H1 (cell line): ENCODE data around the gene MYO18A. TPM values are rescaled to one million over a fixed set of nuclear protein-coding genes. Genes with fewer than 3 reads are reported as not detected.
A peak's percentile ranks its signal among the peaks of the same experiment; 100 is the strongest.

ENCODE experiments used
- CTCF ChIA-PET: fragments of 300-600 bp; sonication (Branson Sonifier 250); formaldehyde crosslinking; loops from one replicate; lab custom pipeline; 2021; ENCODE audit not compliant: partially characterized antibody; lab: Charles Lee
- POLR2A ChIA-PET: fragments of 300-600 bp; sonication (Branson Sonifier 250); formaldehyde crosslinking; loops from one replicate; lab custom pipeline; 2021; ENCODE audit warnings: inconsistent platforms; ENCODE audit not compliant: partially characterized antibody; lab: Charles Lee
- DNase-seq, 2 experiments: peaks; one replicate each; pipeline versions ENCODE4 v3.0.0 to v3.0.0-alpha.2; 2010 to 2022; ENCODE audit warnings: low spot score in 2 of 2, low read depth in 1 of 2, mixed read lengths in 1 of 2
- FAIRE-seq: peaks from 2 replicates; lab custom pipeline; 2011; peaks lifted over from hg19 to GRCh38; lab: Jason Lieb, UNC
- H2AFZ ChIP-seq: 2 replicates; pipeline ENCODE4 v1.8.1; 2012; ENCODE audit warnings: low read length, inconsistent platforms
- H2AK5ac ChIP-seq: 2 replicates; pipeline ENCODE4 v1.6.1; 2013; ENCODE audit warnings: low read depth, low read length
- H2BK120ac ChIP-seq: replicated peaks from 2 replicates; pipeline ENCODE3; 2013; ENCODE audit warnings: low read depth, low read length, inconsistent platforms
- H2BK12ac ChIP-seq: 2 replicates; pipeline ENCODE4 v1.6.1; 2013; ENCODE audit warnings: low read depth, low read length
- H2BK15ac ChIP-seq: 2 replicates; pipeline ENCODE4 v1.6.1; 2013; ENCODE audit warnings: low read length
- H2BK20ac ChIP-seq: 2 replicates; pipeline ENCODE4 v1.6.1; 2013; ENCODE audit warnings: low read length
- H2BK5ac ChIP-seq: 2 replicates; pipeline ENCODE4 v1.6.1; 2013; ENCODE audit warnings: low read depth, low read length
- H3K14ac ChIP-seq: 2 replicates; pipeline ENCODE4 v1.6.1; 2013; ENCODE audit warnings: inconsistent platforms; ENCODE audit not compliant: insufficient read length
- H3K18ac ChIP-seq: 2 replicates; pipeline ENCODE4 v1.6.1; 2013; ENCODE audit warnings: low read length; ENCODE audit errors: extremely low read depth
- H3K23ac ChIP-seq: 2 replicates; pipeline ENCODE4 v1.6.1; 2013; ENCODE audit warnings: inconsistent platforms; ENCODE audit not compliant: insufficient read length
- H3K23me2 ChIP-seq: 2 replicates; pipeline ENCODE4 v1.6.1; 2013; ENCODE audit warnings: low read depth, low read length
- H3K27ac ChIP-seq: 2 replicates; pipeline ENCODE4 v1.6.1; 2011; ENCODE audit warnings: low read depth, low read length, inconsistent platforms
- H3K27me3 ChIP-seq, 4 experiments: replicated peaks in 1 of 4; 1 replicate in 1 of 4; 2 replicates in 3 of 4; pipeline versions ENCODE4 v1.6.1 to v1.8.1; 2011 to 2013; ENCODE audit warnings: low read length in 3 of 4, mild to moderate bottlenecking in 3 of 4, inconsistent platforms in 2 of 4, mixed read lengths in 2 of 4, moderate library complexity in 1 of 4; ENCODE audit not compliant: control insufficient read depth in 3 of 4, insufficient read depth in 3 of 4; ENCODE audit errors: extremely low read depth in 1 of 4
- H3K36me3 ChIP-seq, 4 experiments: 2 replicates each; pipeline versions ENCODE4 v1.6.1 to v1.8.1; 2011 to 2013; ENCODE audit warnings: mild to moderate bottlenecking in 4 of 4, low read length in 3 of 4, moderate library complexity in 2 of 4, control low read depth in 1 of 4, inconsistent platforms in 1 of 4; ENCODE audit not compliant: insufficient read depth in 4 of 4, control insufficient read depth in 2 of 4
- H3K4ac ChIP-seq: replicated peaks from 2 replicates; pipeline ENCODE3; 2013; ENCODE audit warnings: low read length, low read depth, mixed read lengths, inconsistent platforms; ENCODE audit not compliant: insufficient read length
- H3K4me1 ChIP-seq, 4 experiments: replicated peaks in 1 of 4; 1 replicate in 1 of 4; 2 replicates in 3 of 4; pipeline versions ENCODE4 v1.6.1 to v1.8.1; 2011 to 2013; ENCODE audit warnings: low read length in 3 of 4, inconsistent platforms in 2 of 4, mixed read lengths in 1 of 4; ENCODE audit not compliant: insufficient read depth in 4 of 4, control insufficient read depth in 3 of 4
- H3K4me2 ChIP-seq, 2 experiments: 2 replicates each; pipeline versions ENCODE4 v1.6.1 to v1.8.1; 2011 to 2013; ENCODE audit warnings: low read depth in 2 of 2, low read length in 2 of 2, control low read depth in 1 of 2, inconsistent platforms in 1 of 2, mild to moderate bottlenecking in 1 of 2; ENCODE audit not compliant: insufficient read depth in 1 of 2
- H3K4me3 ChIP-seq, 4 experiments: fragments of 200-600, 300-600 bp in 1 of 4; sonication (generic), shearing (Covaris generic), sonication (Bioruptor Twin) in 1 of 4; 2 replicates each; pipeline versions ENCODE4 v1.5.1 to v1.8.1; 2011 to 2016; ENCODE audit warnings: low read length in 4 of 4, low read depth in 3 of 4, control low read depth in 2 of 4, inconsistent platforms in 2 of 4, mild to moderate bottlenecking in 2 of 4, mixed read lengths in 1 of 4, moderate library complexity in 1 of 4; ENCODE audit not compliant: insufficient read depth in 2 of 4; ENCODE audit errors: extremely low read depth in 1 of 4
- H3K56ac ChIP-seq: replicated peaks from 2 replicates; pipeline ENCODE3; 2013; ENCODE audit warnings: low read depth, mild to moderate bottlenecking, mixed read lengths, low read length, inconsistent platforms; ENCODE audit not compliant: insufficient read length
- H3K79me1 ChIP-seq: 2 replicates; pipeline ENCODE4 v1.6.1; 2013; ENCODE audit warnings: low read depth, low read length, control low read depth
- H3K79me2 ChIP-seq, 2 experiments: 2 replicates each; pipeline versions ENCODE4 v1.6.1 to v1.8.1; 2012 to 2013; ENCODE audit warnings: low read length in 2 of 2, mild to moderate bottlenecking in 2 of 2, inconsistent platforms in 1 of 2; ENCODE audit not compliant: insufficient read depth in 2 of 2, control insufficient read depth in 1 of 2
- H3K9ac ChIP-seq, 4 experiments: replicated peaks in 1 of 4; 1 replicate in 1 of 4; 2 replicates in 3 of 4; pipeline versions ENCODE4 v1.6.1 to v1.8.1; 2011 to 2013; ENCODE audit warnings: low read depth in 3 of 4, low read length in 3 of 4, control low read depth in 2 of 4, mild to moderate bottlenecking in 2 of 4, moderate library complexity in 2 of 4, inconsistent platforms in 1 of 4; ENCODE audit errors: extremely low read depth in 1 of 4
- H3K9me3 ChIP-seq, 2 experiments: 2 replicates each; pipeline versions ENCODE4 v1.6.1 to v1.8.1; 2012 to 2013; ENCODE audit warnings: mild to moderate bottlenecking in 2 of 2, moderate library complexity in 2 of 2, control low read depth in 1 of 2, inconsistent platforms in 1 of 2, low read depth in 1 of 2, low read length in 1 of 2, mixed read lengths in 1 of 2; ENCODE audit not compliant: insufficient read depth in 2 of 2
- H4K20me1 ChIP-seq, 2 experiments: replicated peaks in 1 of 2; 2 replicates each; pipeline versions ENCODE3 to v1.8.1; 2011 to 2013; ENCODE audit warnings: inconsistent platforms in 2 of 2, low read length in 2 of 2, mild to moderate bottlenecking in 1 of 2; ENCODE audit not compliant: insufficient read depth in 2 of 2, control insufficient read depth in 1 of 2
- H4K5ac ChIP-seq: 2 replicates; pipeline ENCODE4 v1.6.1; 2013; ENCODE audit warnings: low read length, low read depth, mixed read lengths, inconsistent platforms; ENCODE audit not compliant: insufficient read length
- H4K8ac ChIP-seq: 2 replicates; pipeline ENCODE4 v1.8.0; 2013; ENCODE audit warnings: mild to moderate bottlenecking, moderate library complexity, low read length, inconsistent platforms; ENCODE audit not compliant: insufficient read depth; ENCODE audit errors: extremely low read depth
- H4K91ac ChIP-seq: replicated peaks from 2 replicates; pipeline ENCODE3; 2013; ENCODE audit warnings: low read length, mixed read lengths, inconsistent platforms; ENCODE audit not compliant: insufficient read length
- BRCA1 ChIP-seq: IDR thresholded peaks from 2 replicates; pipeline ENCODE4 v1.6.1; 2012; ENCODE audit warnings: low read depth, low read length, improper control_type of control experiment
- CTBP2 ChIP-seq: IDR thresholded peaks from 2 replicates; pipeline ENCODE4 v1.7.0; 2011; ENCODE audit warnings: borderline replicate concordance, mild to moderate bottlenecking, moderate library complexity, mixed read lengths, low read length; ENCODE audit not compliant: insufficient read depth, insufficient read length
- EP300 ChIP-seq, 2 experiments: IDR thresholded peaks; 1 replicate in 1 of 2; 2 replicates in 1 of 2; pipeline ENCODE4 v1.6.1; 2011 to 2012; ENCODE audit warnings: low read depth in 2 of 2, low read length in 2 of 2, mild to moderate bottlenecking in 2 of 2, borderline replicate concordance in 1 of 2, inconsistent platforms in 1 of 2, moderate library complexity in 1 of 2
- HDAC2 ChIP-seq, 2 experiments: fragments of 300-600 bp in 1 of 2; sonication (generic) in 1 of 2; IDR thresholded peaks; 2 replicates each; pipeline ENCODE4 v1.6.1; 2011 to 2012; ENCODE audit warnings: low read depth in 2 of 2, low read length in 2 of 2, mild to moderate bottlenecking in 2 of 2, moderate library complexity in 2 of 2, borderline replicate concordance in 1 of 2, inconsistent platforms in 1 of 2
- JUN ChIP-seq: IDR thresholded peaks from 2 replicates; pipeline ENCODE4 v1.6.1; 2011; ENCODE audit warnings: low read depth, mild to moderate bottlenecking, improper control_type of control experiment, low read length
- NANOG ChIP-seq: IDR thresholded peaks from 2 replicates; pipeline ENCODE4 v1.6.1; 2011; ENCODE audit warnings: low read length, low read depth, mild to moderate bottlenecking, inconsistent platforms; ENCODE audit not compliant: insufficient read depth, poor library complexity, severe bottlenecking
- SP1 ChIP-seq: IDR thresholded peaks from 2 replicates; pipeline ENCODE4 v1.6.1; 2011; ENCODE audit warnings: low read depth, low read length
- SP4 ChIP-seq: IDR thresholded peaks from 2 replicates; pipeline ENCODE4 v1.6.1; 2012; ENCODE audit warnings: low read length, inconsistent platforms
- TCF12 ChIP-seq: IDR thresholded peaks from 2 replicates; pipeline ENCODE4 v1.6.1; 2011; ENCODE audit warnings: low read depth, mild to moderate bottlenecking, low read length
- TEAD4 ChIP-seq: IDR thresholded peaks from 2 replicates; pipeline ENCODE4 v1.6.1; 2012; ENCODE audit warnings: low read depth, low read length, inconsistent platforms, mixed read lengths
- WGBS, 2 experiments: shearing (Covaris generic) in 1 of 2; methylation state at CpG; one replicate each; pipeline versions ENCODE4 v1.1.6 to v1.1.7; 2013 to 2015; ENCODE audit warnings: low lambda C conversion rate in 2 of 2, mixed read lengths in 2 of 2, inconsistent platforms in 1 of 2, low coverage in 1 of 2, missing lambda C conversion rate in 1 of 2; ENCODE audit not compliant: insufficient replicate concordance in 2 of 2, insufficient coverage in 1 of 2, insufficient read length in 1 of 2; ENCODE audit errors: extremely low coverage in 1 of 2, missing lambda C conversion rate in 1 of 2; 5-methylcytosine and 5-hydroxymethylcytosine counted together
- polyA plus RNA-seq, 7 experiments: library from polyadenylated mRNA; depleted of rRNA in 3 of 7; stranded (reverse) in 5 of 7; unstranded in 2 of 7; fragments of >200 nt in 5 of 7; fragments of 200-250 nt in 2 of 7; gene quantifications; 1 replicate in 5 of 7; 2 replicates in 1 of 7; 4 replicates in 1 of 7; pipeline versions ENCODE4 v1.2.1 to v1.2.3, GENCODE V29; 2011 to 2013; ENCODE audit warnings: missing spikeins in 2 of 7, mixed read lengths in 2 of 7
- total RNA-seq: library from RNA; stranded (reverse); fragmentation: NEBNext Ultra II Directional; extraction: Animal tissue kit (Norgen Biotek cat#: 25700); gene quantifications from 2 replicates; pipeline ENCODE4 v1.2.1, GENCODE V29; 2021

The MYO18A gene
- total and polyA plus RNA-seq, 2 of the 8 experiments (the other 6 are each of a cell fraction or from before 2014, with no cell fraction given): 7.6 to 43.8 TPM

DNA sequence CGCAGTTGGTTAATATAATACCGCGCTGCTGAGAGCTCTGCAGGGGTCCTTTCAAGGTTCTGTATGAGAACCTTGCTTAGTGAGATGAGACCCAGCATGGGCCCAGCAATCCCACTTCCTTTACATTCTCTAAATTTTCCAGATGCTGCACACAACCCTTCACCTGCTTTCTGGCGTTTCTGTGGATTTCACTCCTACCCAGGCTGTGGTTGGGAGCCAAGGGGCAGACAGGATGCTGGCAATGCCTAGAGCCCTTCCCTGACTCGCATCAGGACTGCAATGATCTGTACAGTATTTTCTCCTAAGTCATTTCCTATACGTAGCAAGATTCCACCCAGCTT lies 147.4 kb downstream of the MYO18A start:
- Histone ChIP-seq H3K18ac (peak overlapping the region; percentile 84), H4K20me1 (no peaks in the 10 kb centered on the region), H3K9me3 (peaks cover 5 to 6% of the 10 kb centered on the region in 2 experiments; a peak in 3 of 4 replicates), H2BK120ac (peak overlapping the region; percentile 89), H3K23ac (no peak overlapping the region), H2AK5ac (peak overlapping the region; percentile 97), H3K23me2 (peaks cover 4% of the 10 kb centered on the region; the same call in 1 of the 2 replicates), H3K56ac (peak overlapping the region; percentile 22), H4K8ac (no peak overlapping the region), H3K79me1 (no peaks in the 10 kb centered on the region), H3K9ac (no peak overlapping the region; a peak in 1 of 7 replicates), H3K36me3 (peaks cover 0 to 4% (median 0%) of the 10 kb centered on the region in 4 experiments; a peak in 1 of 8 replicates), H3K27ac (peak overlapping the region; percentile 72; the same call in 1 of the 2 replicates), H3K14ac (no peak overlapping the region), H2AFZ (no peak overlapping the region), H3K4me2 (peak overlapping the region; percentile 53 to 72; a peak in 3 of 4 replicates), H2BK5ac (peak overlapping the region; percentile 98), H2BK12ac (peak overlapping the region; percentile 51), H4K91ac (peak overlapping the region; percentile 77), H3K4ac (peak overlapping the region; percentile 38), H3K27me3 (no peaks in the 10 kb centered on the region), H3K79me2 (no peaks in the 10 kb centered on the region), H3K4me1 (peaks cover 11 to 31% (median 22%) of the 10 kb centered on the region in 4 experiments), H2BK20ac (peak overlapping the region; percentile 96), H3K4me3 (peak overlapping the region in 2 of 4 experiments; percentile 32 to 47; a peak in 3 of 8 replicates), H4K5ac (peak overlapping the region; percentile 5), H2BK15ac (no peak overlapping the region)
- TF ChIP-seq SP4 (no peak), SP1 (peak; percentile 73; the same call in 1 of the 2 replicates), TCF12 (peak; percentile 65; the same call in 1 of the 2 replicates), EP300 (IDR thresholded peaks at IDR 0.05; ENCODE audit: borderline replicate concordance in 1 of 2, low read depth in 2 of 2, low read length in 2 of 2) (peak in 1 of 2 experiments; percentile 64; a peak in 1 of 3 replicates), TEAD4 (peak; percentile 86; the same call in 1 of the 2 replicates), CTBP2 (no peak), BRCA1 (no peak), JUN (no peak), HDAC2 (IDR thresholded peaks at IDR 0.05; ENCODE audit: borderline replicate concordance in 1 of 2, low read depth in 2 of 2, low read length in 2 of 2) (0 out of 4 replicates have a peak, but pooled peaks of 1 of the 2 experiments have one; percentile 56), NANOG (peak; percentile 63)
- POLR2A ChIA-PET: interaction anchor here (0.7 to 3.8 kb wide), 24 partner anchors 9 to 99 kb away, joined by 3 to 47 read pairs (median 5); partner anchors contain the start of gene PIPOX
- CTCF ChIA-PET: interaction anchor here (0.8 to 6.6 kb wide), 12 partner anchors 13 to 92 kb away, joined by 3 to 41 read pairs (median 5); no protein-coding TSS in a partner anchor
- DNase-seq (no peak), FAIRE-seq (no peak)
- WGBS, 2 experiments: 6% methylated on average over 6 of the region's 6 CpGs; no CpG with 5 or more reads in 1 of the 2 experiments
